Endothelial cell of umbilical vein (primary cell): ENCODE data around the gene SSC5D. TPM values are rescaled to one million over a fixed set of nuclear protein-coding genes. Genes with fewer than 3 reads are reported as not detected.

ENCODE experiments used
- BruUV-seq: library from RNA; stranded (reverse); fragments of 400-500 nt; replicated peaks from 2 replicates; lab custom pipeline; 2021; lab: Mats Ljungman, UMichigan
- CTCF ChIA-PET: fragments of 300-600, 350-600 bp; sonication (Branson Sonifier 250); formaldehyde crosslinking; loops from one replicate; lab custom pipeline; 2021; ENCODE audit warnings: antibody characterized with exemption, inconsistent platforms; lab: Charles Lee
- POLR2A ChIA-PET: fragments of 300-600, 350-600 bp; sonication (Branson Sonifier 250); formaldehyde crosslinking; loops from one replicate; lab custom pipeline; 2021; ENCODE audit warnings: antibody characterized with exemption, inconsistent platforms; lab: Charles Lee
- DNase-seq: peaks from one replicate; pipeline ENCODE4 v3.0.0-alpha.2; 2011; ENCODE audit warnings: low read depth, low spot score
- FAIRE-seq: peaks from 2 replicates; lab custom pipeline; 2011; peaks lifted over from hg19 to GRCh38; lab: Jason Lieb, UNC
- H2AFZ ChIP-seq: 2 replicates; pipeline ENCODE4 v1.6.0; 2012; ENCODE audit warnings: low read depth, low read length, control low read depth, inconsistent platforms
- H3K27ac ChIP-seq: 2 replicates; pipeline ENCODE4 v1.5.1; 2011; ENCODE audit warnings: low read depth, mild to moderate bottlenecking, control low read depth, low read length, moderate library complexity; ENCODE audit not compliant: insufficient read depth
- H3K27me3 ChIP-seq, 2 experiments: 2 replicates each; pipeline versions ENCODE4 v1.6.0 to v1.6.1; 2011; ENCODE audit warnings: low read length in 2 of 2, mixed read lengths in 1 of 2; ENCODE audit not compliant: control insufficient read depth in 2 of 2, insufficient read depth in 2 of 2
- H3K36me3 ChIP-seq, 2 experiments: 2 replicates in 1 of 2; 3 replicates in 1 of 2; pipeline ENCODE4 v1.5.1; 2011; ENCODE audit warnings: low read length in 2 of 2, mild to moderate bottlenecking in 1 of 2, moderate library complexity in 1 of 2; ENCODE audit not compliant: control insufficient read depth in 2 of 2, insufficient read depth in 2 of 2; ENCODE audit errors: extremely low read depth in 1 of 2
- H3K4me1 ChIP-seq: 3 replicates; pipeline ENCODE4 v1.5.1; 2011; ENCODE audit warnings: mild to moderate bottlenecking, low read length; ENCODE audit not compliant: control insufficient read depth, insufficient read depth; ENCODE audit errors: extremely low read depth
- H3K4me2 ChIP-seq: 2 replicates; pipeline ENCODE4 v1.6.1; 2011; ENCODE audit warnings: low read length, control low read depth, mixed read lengths; ENCODE audit not compliant: insufficient read depth
- H3K4me3 ChIP-seq, 3 experiments: fragments of 200-600 bp in 1 of 3; sonication (generic), shearing (Covaris generic) in 1 of 3; replicated peaks in 1 of 3; 2 replicates each; pipeline ENCODE4 v1.5.1; 2011 to 2016; ENCODE audit warnings: control low read depth in 3 of 3, low read length in 3 of 3, mild to moderate bottlenecking in 2 of 3, inconsistent platforms in 1 of 3, low read depth in 1 of 3, moderate library complexity in 1 of 3; ENCODE audit not compliant: insufficient read depth in 1 of 3
- H3K79me2 ChIP-seq: 2 replicates; pipeline ENCODE4 v1.6.0; 2012; ENCODE audit warnings: low read length, inconsistent platforms; ENCODE audit not compliant: control insufficient read depth, insufficient read depth
- H3K9ac ChIP-seq: replicated peaks from 2 replicates; pipeline ENCODE3; 2011; ENCODE audit warnings: low read length, control low read depth; ENCODE audit not compliant: insufficient read depth; ENCODE audit errors: extremely low read depth
- H3K9me1 ChIP-seq: replicated peaks from 3 replicates; pipeline ENCODE4 v1.6.0; 2011; ENCODE audit warnings: mild to moderate bottlenecking, low read length; ENCODE audit not compliant: control insufficient read depth, insufficient read depth; ENCODE audit errors: extremely low read depth
- H3K9me3 ChIP-seq: replicated peaks from 2 replicates; pipeline ENCODE4 v1.5.1; 2012; ENCODE audit warnings: low read length, inconsistent platforms; ENCODE audit not compliant: control insufficient read depth, insufficient read depth
- H4K20me1 ChIP-seq: replicated peaks from 2 replicates; pipeline ENCODE3; 2011; ENCODE audit warnings: mild to moderate bottlenecking, low read length; ENCODE audit not compliant: control insufficient read depth, insufficient read depth; ENCODE audit errors: extremely low read depth
- FOS ChIP-seq: IDR thresholded peaks from 2 replicates; pipeline ENCODE4 v1.6.1; 2011; ENCODE audit warnings: mild to moderate bottlenecking, low read length, moderate library complexity, borderline replicate concordance; ENCODE audit not compliant: insufficient read depth
- JUN ChIP-seq: IDR thresholded peaks from 2 replicates; pipeline ENCODE4 v1.6.1; 2011; ENCODE audit warnings: borderline replicate concordance, low read depth; ENCODE audit not compliant: insufficient read length, insufficient read depth
- POLR2A ChIP-seq: IDR thresholded peaks from 2 replicates; pipeline ENCODE4 v1.6.1; 2012; ENCODE audit warnings: low read depth, mild to moderate bottlenecking, control low read depth, low read length
- POLR2AphosphoS5 ChIP-seq: IDR thresholded peaks from 2 replicates; pipeline ENCODE4 v1.6.1; 2012; ENCODE audit warnings: low read depth, mild to moderate bottlenecking, control low read depth, low read length, moderate library complexity; ENCODE audit not compliant: insufficient read depth
- dilution Hi-C: fragments of 300-500 bp; cut with MboI; formaldehyde crosslinking; loops from one replicate; pipeline ENCODE4 v1.15.0; 2019; ENCODE audit warnings: low sequenced_read_pairs; ENCODE audit not compliant: extremely low pct_ligation_motif_present
- intact Hi-C: fragments of 100-400 bp; cut with micrococcal nuclease; formaldehyde crosslinking; loops from one replicate; pipeline ENCODE4 v1.10.0; 2022
- polyA plus RNA-seq, 4 experiments: library from polyadenylated mRNA; depleted of rRNA in 3 of 4; stranded (reverse) in 3 of 4; unstranded in 1 of 4; fragments of >200 nt; gene quantifications; 2 replicates each; pipeline versions ENCODE4 v1.2.1 to v1.2.3, GENCODE V29; 2011 to 2012; ENCODE audit warnings: missing spikeins in 1 of 4
- total RNA-seq: library from RNA; stranded (reverse); gene quantifications from 2 replicates; pipeline ENCODE4 v1.2.3, GENCODE V29; 2021
- TF ChIP-seq, protein P1 (sequence below): IDR thresholded peaks from 2 replicates; pipeline ENCODE4 v1.6.1; 2011; ENCODE audit not compliant: insufficient read depth, insufficient read length
- TF ChIP-seq, protein P2 (sequence below), 2 donors: IDR thresholded peaks; 1 replicate in 1 of 2; 2 replicates in 1 of 2; pipeline ENCODE4 v1.5.1; 2011; ENCODE audit warnings: low read length in 2 of 2, mild to moderate bottlenecking in 2 of 2, moderate library complexity in 2 of 2, control low read depth in 1 of 2, inconsistent platforms in 1 of 2, low read depth in 1 of 2; ENCODE audit not compliant: insufficient read depth in 1 of 2; ENCODE audit errors: extremely low read depth in 1 of 2

The SSC5D gene
- total and polyA plus RNA-seq, 2 donors (not counting 3 experiments of a cell fraction or from before 2014, with no cell fraction given), result 0.47 to 1.3 TPM

GRCh38 chr19:55536366-55536765, 48.1 kb downstream of the SSC5D start:
- no peaks in the 10 kb centered on the region for H3K4me1 ChIP-seq
- intact Hi-C loops, result no loop called here
- H3K36me3 ChIP-seq, result no peaks in the 10 kb centered on the region
- H3K79me2 ChIP-seq, result no peaks in the 10 kb centered on the region
- FAIRE-seq (no peak), DNase-seq (no peak)
- TF ChIP-seq, protein P1, sequence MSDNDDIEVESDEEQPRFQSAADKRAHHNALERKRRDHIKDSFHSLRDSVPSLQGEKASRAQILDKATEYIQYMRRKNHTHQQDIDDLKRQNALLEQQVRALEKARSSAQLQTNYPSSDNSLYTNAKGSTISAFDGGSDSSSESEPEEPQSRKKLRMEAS, result no peak
- TF ChIP-seq FOS (no peak), JUN (no peak), POLR2A (no peak)
- BruUV-seq, result no TSS peak
- H3K27ac ChIP-seq, result no peak overlapping the region
- no peak overlapping the region for H3K4me2 ChIP-seq
- ChIA-PET POLR2A (no interaction called here), CTCF (interaction anchor here (1.6 kb wide), 1 partner anchor 70 kb away, joined by 7 read pairs; the partner anchor contains the start of gene ZNF865)
- dilution Hi-C loops, result no loop called here
- H3K9me3 ChIP-seq, result no peaks in the 10 kb centered on the region
- H3K27me3 ChIP-seq, result no peaks in the 10 kb centered on the region
- no peaks in the 10 kb centered on the region for H3K9me1 ChIP-seq
- no peak overlapping the region for H2AFZ ChIP-seq
- H4K20me1 ChIP-seq, result no peaks in the 10 kb centered on the region
- H3K4me3 ChIP-seq, result no peak overlapping the region
- H3K9ac ChIP-seq, result no peak overlapping the region

DNA sequence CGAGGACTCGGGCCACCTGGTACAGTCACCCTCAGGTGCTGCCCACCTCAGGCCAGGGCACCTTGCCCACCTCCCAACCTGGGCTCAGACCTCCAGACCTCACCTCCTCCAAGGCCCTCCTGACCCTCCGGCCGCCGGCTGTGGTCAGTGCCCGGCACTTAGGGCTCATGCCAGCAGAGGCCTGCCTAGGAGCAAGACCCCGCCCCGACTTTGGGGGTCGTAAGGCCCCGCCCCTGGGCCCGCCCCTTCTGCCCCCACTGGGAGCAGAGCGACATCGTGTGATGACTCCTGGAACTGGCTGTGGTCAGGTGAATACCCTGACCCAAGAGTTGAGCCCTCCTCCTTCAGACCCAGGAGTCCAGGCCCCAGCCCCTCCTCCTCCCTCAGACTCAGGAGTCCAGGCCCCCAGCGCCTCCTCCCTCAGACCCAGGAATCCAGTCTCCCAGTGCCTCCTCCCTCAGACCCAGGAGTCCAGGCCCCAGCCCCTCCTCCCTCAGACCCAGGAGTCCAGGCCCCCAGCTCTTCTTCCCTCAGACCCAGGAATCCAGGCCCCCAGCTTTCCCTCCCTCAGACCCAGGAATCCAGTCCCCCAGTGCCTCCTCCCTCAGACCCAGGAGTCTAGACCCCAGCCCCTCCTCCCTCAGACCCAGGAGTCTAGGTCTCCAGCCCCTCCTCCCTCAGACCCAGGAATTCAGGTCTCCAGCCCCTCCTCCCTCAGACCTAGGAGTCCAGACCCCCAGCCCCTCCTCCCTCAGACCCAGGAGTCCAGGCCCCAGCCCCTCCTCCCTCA, 48.9 kb downstream of the SSC5D start, which contains the start of gene SBK2:
SBK2 (minus strand) TSS at position 183 of the 790 bp plus-strand sequence. CDS start 839 bp downstream, outside the sequence.
- dilution Hi-C loops (no loop called here), intact Hi-C loops (loop anchor here (1.0 kb wide), 1 partner anchor 20 kb away; no protein-coding TSS in a partner anchor)
- BruUV-seq, result no TSS peak
- Histone ChIP-seq H3K36me3 (no peaks in the 10 kb centered on the region), H3K4me3 (no peak within 1 kb of the TSS), H3K9me3 (no peaks in the 10 kb centered on the region), H3K9ac (no peak within 1 kb of the TSS), H3K4me1 (no peaks in the 10 kb centered on the region), H3K4me2 (no peak within 1 kb of the TSS), H3K79me2 (no peaks in the 10 kb centered on the region), H4K20me1 (no peaks in the 10 kb centered on the region), H3K27me3 (no peaks in the 10 kb centered on the region), H3K9me1 (no peaks in the 10 kb centered on the region), H3K27ac (no peak within 1 kb of the TSS), H2AFZ (no peak within 1 kb of the TSS)
- DNase-seq, result no peak
- no peak for FAIRE-seq
- ChIA-PET POLR2A (no interaction called here), CTCF (no interaction called here)
- TF ChIP-seq POLR2AphosphoS5, result no peak
- TF ChIP-seq, protein P2, sequence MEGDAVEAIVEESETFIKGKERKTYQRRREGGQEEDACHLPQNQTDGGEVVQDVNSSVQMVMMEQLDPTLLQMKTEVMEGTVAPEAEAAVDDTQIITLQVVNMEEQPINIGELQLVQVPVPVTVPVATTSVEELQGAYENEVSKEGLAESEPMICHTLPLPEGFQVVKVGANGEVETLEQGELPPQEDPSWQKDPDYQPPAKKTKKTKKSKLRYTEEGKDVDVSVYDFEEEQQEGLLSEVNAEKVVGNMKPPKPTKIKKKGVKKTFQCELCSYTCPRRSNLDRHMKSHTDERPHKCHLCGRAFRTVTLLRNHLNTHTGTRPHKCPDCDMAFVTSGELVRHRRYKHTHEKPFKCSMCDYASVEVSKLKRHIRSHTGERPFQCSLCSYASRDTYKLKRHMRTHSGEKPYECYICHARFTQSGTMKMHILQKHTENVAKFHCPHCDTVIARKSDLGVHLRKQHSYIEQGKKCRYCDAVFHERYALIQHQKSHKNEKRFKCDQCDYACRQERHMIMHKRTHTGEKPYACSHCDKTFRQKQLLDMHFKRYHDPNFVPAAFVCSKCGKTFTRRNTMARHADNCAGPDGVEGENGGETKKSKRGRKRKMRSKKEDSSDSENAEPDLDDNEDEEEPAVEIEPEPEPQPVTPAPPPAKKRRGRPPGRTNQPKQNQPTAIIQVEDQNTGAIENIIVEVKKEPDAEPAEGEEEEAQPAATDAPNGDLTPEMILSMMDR (IDR thresholded peaks at IDR 0.05; ENCODE audit: extremely low read depth in 1 of 2, insufficient read depth in 1 of 2, low read depth in 1 of 2, low read length in 2 of 2), result peak in 1 of 2 donors; percentile 43
- TF ChIP-seq POLR2A, result no peak
